HG03108 (cell line): ENCODE data around the gene TCEA2.

Experiments used
- ATAC-seq: cut with Tn5 transposase; IDR thresholded peaks from one replicate; pipeline ENCODE4 v1.9.1; 2021; ENCODE audit warnings: moderate library complexity; ENCODE audit not compliant: unreplicated experiment

The TCEA2 gene

DNA sequence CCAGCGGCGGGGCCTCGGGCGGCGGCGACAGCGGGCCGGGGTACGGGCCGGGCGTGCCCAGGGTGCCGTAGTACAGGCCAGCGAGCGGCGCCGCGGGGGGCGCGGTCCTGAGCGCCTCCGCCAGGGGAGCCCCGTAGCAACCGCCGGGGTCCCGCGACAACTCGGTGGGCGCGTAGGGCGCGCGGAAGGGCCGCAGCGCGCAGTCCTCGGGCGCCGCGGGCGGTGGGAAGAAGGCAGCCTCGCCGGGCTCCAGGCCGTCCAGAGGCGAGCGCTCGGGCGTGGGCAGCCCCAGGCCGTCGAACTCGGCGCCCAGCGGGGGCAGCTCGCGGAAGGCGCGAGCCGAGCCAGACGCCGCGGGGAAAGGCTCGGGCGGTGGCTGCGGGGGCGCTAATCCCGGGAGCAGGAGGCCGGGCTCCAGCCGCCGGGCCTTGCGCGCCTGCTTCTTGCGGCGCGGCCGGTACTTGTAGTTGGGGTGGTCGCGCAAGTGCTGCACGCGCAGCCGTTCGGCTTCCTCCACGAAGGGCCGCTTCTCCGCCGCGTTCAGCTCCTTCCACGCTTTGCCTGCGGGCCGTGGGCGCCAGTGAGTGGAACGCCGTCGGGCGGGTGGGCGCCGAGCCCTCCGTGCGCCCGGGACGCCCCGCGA, 14.5 kb upstream of the TCEA2 start:
- no peak for ATAC-seq

DNA sequence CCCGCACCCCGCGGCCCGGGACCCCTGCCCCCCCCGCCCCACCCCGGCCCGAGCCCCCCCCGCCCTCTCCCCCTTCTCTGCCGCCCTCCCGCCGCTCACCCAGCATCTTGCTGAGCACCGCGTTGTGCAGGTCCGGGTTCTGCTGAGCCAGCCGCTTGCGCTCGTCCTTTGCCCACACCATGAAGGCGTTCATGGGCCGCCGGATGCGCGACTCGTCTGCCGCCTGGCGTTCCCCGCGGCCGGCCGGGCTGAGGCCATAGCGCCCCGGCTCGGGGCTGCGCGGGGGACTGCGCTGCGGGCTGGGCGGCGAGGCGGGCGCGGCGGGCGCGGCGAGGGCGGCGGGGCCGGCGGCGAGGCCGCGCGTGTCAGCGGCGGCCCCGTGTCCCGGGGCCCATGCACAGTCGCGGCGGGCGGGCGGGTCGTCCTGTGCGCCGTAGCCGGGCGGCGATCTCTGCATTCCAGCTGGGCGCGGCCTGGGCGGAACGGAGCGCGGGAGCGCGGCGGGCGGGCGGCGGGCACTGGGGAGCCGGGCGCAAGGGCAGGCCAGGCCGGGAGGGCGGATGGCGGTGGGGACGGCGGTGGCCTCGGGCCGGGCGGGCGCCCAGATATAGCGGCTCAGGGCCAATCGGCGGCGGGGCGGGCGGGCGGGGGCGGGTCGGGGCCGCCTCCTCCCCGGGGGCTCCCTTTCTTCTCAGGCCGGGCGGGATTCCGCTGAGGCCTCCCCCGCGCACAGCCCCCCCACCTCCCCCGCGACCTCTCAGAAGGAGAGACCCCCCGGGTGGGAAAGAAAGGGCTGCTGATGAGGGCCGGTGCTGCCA, 13.7 kb upstream of the TCEA2 start, which contains the start of gene SOX18:
Gene SOX18, minus strand, starts transcription at position 580 of the 818 bp plus-strand sequence. Its CDS starts 123 bp downstream, at position 457.
- no peak for ATAC-seq

DNA sequence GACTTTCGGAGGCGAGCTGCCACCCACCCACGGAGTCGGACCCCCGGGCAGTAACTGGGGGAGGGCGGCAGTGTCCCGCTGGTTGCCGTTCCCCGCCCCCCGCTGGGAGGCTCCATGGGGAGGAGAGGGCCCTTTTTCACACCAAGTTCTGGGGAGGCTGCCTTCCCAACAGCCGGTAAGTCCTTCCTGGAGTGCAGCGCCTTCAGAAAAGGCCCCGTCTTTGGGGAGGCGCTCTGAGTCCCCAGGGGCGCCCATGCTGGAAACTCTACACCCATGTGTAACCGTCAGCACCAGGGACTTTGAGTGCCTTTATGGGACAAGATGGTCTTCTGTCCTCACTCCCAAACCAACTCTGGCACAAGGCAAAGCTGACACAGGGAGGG, 13.1 kb upstream of the TCEA2 start:
- ATAC-seq = no peak

DNA sequence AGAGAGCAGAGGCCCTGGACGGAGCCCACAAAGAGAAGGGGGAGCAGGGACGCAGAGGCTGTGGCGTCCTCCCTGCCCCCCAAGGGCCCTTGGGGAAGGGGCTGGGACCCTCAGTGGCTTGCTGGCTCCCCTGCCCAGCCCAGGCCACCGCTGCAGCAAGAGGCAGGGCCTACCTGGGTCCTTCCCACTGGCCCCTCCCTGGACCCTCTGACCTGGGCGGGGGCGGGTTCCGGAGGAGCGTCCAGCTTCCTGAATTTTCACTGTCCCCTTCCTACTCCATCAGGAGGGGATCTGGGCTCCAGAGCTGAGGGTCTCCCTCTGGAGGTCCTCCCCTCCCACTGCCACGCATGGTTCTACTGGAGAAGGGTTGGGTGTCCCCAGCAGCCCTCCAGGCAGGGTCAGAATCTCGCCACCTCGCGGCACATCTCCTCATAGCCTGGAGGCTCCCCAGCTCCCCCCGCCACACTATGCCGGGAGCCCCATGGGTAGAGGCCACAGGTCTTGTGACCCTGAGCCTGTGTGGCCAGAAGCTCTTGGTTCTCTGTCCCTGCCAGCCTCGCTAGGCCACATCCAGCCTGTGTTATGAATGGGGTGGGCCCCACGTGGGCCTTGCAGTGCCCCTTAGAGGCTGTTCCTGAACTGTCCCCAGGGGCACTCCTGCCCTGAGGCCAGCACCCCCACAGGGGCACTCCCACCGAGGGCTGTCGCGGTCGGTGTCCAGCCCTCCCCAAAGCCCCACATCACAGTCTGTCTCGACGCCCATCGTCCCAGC, 12.6 kb upstream of the TCEA2 start:
- no peak for ATAC-seq

DNA sequence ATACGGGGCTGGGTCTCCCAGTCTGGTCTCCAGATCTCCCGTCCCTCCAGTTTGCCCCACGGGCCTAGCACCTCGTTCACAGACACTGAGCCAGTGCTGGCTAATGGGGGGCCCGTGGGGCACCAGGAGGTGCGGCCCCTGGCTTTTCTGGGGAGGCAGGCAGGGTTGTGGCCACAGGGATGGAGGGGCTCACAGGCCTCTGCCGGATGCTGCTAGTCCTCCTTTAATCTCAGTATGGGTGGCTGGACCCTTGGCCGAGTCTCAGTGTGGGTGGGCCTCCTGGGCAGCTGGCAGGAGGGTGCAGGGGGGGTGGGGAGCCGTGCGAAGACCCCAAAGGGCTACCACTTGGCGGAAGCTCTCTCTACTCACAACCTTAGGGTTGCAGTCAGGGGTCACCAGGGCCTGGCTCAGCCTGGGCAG, 12.0 kb upstream of the TCEA2 start:
- no peak for ATAC-seq

DNA sequence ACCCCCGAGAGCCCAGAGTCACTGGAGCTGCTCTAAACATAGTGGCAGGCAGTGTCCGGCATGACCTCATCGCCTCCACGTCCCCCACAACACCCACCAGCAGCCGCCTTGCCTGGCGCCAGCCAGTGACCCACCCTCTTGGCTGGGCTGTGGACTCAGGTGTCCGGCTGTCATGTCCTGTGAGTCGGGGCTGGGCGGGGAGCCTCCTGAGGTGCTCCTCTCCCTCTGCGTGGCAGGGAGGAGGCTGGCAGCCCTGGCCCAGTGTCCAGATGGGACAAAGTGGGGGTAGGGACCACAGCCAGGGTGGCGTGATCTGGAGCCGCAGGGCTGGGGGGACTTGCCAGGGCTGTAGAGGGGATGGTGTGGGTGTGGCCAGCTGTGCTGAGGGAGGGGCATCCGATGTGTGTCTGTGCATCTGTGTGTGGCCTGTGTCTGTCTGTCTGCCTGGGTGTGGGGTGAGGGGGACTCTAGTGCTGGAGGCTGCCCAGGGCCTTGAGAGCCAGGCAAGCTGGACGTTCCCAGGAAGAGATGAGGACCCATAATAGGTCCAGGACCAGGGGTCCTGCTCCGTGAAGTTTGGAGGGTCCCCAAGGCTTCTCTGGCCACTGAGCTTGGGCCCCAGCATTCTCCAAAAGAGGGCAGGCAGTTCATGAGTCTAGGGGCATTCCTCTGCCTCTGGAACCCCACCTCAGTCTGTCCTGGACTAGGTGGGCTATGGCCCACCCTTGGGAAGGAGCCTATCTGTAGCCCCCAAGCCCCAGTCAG, 11.3 kb upstream of the TCEA2 start:
- no peak for ATAC-seq

DNA sequence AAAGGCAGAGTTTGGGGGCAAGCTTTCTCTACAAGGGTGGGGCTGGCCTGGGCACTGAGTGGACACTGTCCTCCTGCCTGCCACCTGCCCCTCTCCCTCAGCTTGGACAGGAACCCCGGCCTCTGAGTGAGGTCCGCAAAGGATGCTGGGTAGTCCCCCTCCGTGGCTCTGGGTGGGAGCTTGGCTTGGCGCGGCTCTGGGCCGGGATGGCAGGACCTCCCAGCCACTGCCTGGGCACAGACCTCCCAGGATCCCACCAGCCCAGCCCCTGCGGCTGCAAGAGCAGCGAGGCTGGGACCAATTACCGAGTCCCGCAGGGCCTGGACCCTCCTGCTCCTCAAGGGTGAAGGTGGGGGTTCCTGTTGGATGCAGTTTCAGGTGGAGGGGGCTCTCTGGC, 10.7 kb upstream of the TCEA2 start:
- no peak for ATAC-seq

DNA sequence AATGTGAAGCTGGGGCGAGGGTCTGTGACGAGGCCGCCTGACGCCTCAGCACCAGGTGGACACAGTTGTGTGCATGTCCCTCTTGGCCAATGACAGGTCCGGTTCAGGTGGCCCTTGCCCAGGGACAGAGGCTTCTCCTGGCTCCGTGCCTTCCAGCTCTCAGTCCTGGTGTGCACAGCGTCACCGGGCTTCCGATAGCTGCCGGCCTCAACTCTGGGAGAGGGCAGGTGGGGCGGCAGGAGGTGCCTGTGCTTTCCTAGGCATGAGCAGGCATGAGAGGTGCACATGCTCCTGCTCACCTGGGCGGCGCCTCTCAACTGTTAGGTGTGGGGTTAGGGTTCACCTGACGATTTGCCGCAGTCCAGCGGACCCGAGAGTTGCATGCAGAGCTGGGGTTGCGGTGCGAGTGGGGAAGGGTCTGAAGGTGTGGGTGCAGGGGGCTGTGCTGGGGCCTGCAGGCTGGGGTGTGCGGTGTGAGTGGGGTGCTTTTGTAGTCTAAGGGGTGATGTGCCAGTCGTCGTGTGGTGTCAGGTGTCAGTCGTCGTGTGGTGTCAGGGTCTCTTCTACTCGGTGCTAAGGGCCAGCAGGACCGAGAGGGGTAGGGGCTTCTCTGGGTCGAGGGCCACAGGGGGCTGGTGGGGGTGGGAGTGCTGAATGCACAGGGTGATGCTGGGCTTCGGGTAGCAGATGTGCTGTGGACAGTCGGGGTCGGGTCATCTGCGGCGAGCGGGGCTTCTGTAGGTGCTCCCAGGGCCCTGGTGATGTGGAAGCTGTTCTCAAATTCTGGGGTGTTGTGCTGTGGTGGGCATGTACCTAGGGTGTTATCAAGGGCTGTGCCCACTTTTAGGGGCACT, 9.8 kb upstream of the TCEA2 start:
- ATAC-seq = no peak

DNA sequence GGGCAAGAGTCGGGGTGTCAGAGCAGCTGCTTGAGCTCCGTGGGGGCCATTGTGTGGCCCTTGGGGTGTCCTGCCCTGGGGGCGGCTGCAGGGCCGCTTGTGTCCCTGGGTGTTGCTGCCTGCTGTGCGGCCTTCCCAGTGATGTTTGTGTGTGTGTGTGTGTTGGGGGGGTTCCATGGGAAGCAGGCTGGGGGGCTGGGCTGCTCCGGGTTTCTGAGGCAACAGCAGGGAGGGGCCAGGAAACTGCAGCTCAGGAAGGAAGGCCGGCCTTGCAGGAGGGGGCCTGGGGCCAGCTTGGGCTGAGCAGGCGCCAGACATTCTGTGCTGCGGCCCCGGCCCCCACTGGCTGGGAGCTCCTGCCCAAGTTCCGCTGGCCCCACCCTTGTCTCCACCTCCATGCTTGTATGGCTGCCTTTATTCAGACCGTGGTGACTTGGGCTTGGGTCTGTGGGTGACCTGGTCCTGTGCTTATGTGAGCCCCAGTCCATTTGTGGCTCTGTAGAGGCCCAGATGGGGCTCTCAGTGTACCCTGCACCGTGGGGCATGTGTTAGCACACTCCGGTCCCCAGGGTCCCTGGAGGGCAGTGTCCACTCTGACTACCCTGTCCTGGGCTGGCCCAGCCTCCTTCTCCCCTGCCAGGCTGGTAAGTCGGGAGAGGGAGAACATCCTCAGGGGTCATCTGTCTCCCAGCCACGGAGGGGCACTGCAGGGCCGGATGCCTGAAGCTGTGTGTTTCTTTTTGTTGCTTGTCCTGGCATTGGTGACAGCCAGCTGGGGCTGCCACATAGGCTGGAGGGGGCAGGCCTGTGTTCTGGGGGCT, 8.9 kb upstream of the TCEA2 start:
- no peak for ATAC-seq

DNA sequence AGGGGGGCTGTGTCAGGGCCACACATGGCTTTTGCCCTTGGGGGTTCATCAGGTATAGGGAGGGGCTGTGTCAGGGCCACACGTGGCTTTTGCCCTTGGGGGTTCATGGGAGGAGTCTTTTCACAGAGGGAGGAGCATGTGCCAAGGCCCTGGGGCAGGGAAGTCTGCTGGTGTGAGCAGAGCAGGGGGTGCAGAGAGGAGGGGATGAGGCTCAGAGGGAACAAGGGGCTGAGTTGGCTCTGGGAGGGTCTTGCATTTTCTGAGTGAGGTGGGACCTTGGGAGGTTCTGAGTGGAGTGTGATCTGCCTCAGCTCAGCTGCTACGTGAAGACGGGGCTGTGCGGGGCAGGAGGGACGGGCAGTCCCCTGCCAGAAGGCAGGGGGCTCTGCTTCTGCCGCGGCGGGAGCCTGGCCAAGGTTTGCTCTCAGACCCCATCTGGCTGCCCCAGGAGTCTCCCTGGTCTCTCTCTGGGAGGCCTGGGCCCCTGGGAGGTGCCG, 7.6 kb upstream of the TCEA2 start:
- no peak for ATAC-seq

DNA sequence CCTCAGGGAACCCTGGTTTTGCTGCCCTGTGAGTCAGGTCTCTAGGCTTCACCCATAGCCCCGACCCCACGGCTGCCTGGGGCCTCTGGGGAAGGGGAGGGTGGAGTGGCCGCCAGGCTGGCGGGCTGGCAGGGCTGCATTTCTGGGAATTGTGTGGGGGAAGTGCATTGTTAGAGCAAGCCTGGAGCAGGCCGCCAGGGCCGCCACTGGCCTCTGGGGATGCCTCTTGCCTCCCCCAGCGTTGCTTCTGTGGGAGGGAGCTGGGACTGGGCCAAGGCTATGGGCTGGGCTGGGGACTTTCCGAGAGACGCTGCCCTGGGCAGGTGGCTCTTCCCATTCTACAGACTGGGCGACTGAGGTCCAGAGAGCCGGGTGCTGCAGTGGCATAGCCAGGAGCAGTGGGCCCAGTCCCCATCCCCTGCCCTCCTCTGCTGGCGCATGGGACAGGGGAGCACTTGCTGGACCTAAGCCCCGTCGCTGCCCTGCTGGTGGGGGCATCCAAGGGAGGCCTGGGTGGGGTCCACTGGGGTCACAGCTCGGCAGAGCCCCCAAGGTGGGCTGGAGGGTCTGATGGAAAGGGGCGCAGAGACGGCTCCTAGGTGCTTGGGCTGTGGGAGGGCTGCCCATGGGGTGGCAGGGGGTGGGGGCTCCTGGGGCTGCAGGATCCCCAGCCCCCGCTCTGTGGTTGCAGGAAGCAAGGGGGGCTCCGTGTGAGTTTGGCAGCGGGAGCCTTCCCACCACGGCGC, 6.9 kb upstream of the TCEA2 start:
- no peak for ATAC-seq

DNA sequence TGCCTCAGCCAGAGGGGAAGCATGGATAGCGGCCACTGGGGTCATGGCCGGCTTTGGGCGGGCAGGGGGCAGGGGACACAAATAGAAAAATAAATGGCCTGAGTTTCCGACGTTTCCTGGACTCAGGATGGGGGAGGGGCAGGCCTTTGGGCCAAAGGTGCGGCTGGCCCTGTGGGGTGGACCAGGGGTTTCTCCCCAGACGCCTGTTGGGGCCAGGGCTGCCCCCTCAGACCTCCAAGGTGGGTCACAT, 6.4 kb upstream of the TCEA2 start:
- ATAC-seq = no peak

DNA sequence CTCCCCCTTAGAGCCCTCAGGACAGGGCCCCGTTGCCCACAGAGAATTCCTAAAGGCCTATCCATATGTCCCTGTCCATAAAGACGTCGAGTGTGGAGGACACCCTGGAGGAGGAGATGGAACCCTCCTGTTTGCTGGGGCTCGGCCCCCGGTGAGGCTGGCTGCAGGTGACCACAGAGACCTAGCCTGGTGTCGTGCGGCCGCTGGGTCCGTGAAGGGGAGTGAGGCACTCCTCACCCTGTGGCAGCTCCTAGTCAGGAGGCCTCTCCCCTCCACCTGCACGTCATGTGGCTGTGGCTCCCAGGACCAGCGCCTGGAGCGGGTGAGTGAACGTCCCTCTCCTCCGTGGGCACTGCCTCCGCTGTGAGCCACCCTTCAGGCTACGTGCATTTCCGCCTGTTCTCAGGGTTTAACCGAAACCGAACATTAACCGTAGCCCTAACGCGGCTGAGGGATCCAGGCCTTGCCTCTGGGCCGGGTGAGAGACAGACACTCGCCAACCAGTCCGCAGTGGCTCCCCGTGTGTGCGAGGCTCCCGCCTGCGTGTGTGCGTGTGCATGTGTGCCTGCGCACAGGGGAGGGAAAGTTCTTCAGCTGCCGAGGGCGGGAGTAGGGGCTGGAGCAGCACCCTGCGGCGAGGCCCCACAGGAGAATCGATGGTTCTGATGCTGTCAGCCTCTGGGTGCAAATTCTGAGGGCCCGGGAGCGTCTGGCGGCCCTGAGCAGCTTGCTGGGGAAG, 5.9 kb upstream of the TCEA2 start:
- no peak for ATAC-seq

DNA sequence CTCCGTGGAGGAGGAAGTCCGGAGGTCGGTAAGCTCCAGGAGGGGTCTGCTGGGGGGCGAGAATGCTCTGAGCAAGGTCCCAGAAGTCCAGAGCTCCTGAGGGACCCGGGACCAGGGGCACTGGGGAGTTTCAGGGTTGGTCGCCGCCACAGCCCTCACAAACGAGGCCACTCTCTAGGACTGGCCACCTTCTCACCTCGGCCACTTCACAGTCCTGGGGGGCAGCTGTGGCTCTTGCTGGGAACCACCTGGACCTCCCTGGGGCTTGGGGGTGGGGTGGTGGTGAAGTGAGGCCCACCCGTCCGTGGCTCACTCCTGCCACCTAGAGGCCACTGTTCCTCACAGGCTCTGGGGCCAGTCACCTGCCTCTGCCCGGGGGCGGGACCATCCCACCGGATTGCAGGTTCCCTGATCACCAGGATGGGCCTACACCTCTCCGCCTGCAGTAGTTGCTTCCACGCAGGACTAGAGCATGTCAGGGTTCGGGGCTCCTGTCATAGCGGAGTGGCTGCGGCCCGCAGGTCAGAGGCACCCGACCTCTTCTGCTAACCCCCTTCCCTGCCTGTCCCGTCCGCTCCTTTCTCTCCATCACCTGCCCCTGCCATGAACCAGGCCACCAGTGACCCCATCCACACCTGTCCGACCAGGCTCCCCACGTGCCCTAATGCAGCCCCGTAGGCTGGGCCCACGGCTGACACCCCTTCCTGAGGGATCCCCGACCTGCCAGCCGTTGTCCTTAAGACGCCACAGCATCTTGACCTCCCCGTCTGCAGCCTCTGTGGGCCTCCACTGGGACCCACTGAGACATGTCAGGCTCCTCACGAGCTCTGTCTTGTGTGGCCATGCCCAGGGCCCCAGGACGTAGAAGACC, 5.1 kb upstream of the TCEA2 start:
- ATAC-seq = no peak

DNA sequence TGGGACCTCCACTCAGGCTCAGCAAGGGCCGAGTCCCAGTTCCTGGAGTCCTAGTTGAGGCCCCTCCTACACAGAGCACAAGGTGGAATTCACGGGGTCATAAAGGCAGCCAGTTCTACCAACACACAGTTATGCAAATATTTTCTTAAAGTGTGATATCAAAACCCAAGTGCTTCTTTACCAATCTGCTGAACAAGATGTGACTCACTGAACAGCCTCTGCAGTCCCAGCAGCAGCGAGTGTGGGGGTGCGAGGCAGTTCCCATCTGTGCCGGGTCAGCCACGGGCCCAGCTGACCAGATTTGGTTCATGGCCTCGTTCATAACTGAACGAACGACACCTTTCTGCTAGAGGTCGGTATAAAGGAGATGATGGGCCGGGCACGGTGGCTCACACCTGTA, 4.5 kb upstream of the TCEA2 start:
- no peak for ATAC-seq

DNA sequence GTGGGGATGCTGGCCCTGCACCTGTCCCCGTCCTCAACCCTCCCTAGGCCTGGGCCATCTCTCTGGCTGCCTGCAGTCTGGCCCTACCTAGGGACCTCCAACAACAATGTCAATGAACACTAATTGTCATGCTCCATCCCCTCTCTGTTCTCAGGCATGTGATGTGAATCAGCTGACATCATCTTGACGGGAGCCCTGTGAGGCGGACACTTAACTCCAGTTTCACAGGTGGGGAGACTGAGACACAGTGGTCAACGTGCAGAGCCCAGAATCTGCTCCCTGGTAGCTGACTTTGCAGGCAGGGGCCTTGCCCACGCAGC, 762 bp upstream of the TCEA2 start:
- no peak for ATAC-seq
